Anterior cingulate cortex (tissue), 58 donors: ENCODE measurements around the gene ECM1.

Source experiments
- DNase-seq, 58 donors: peaks; one replicate each; lab custom pipeline; 2025; lab: John Stamatoyannopoulos, UW

ECM1 gene

GRCh38 chr1:150507912-150508864 is at the start of gene ECM1:
Gene ECM1, plus strand, starts transcription at chr1:150508109. Its CDS starts 101 bp downstream, at chr1:150508210.
- DNase-seq: peak in 11 of 58 donors; percentile 6 to 46 (median 12)

GRCh38 chr1:150464422-150464826 is 43.5 kb upstream of the ECM1 start:
- DNase-seq: peak in 28 of 58 donors; percentile 1 to 49 (median 11)

- no peak for DNase-seq
Measured at GRCh38 chr1:150466964-150467363, 40.9 kb upstream of the ECM1 start.

GRCh38 chr1:150469291-150469690 is 38.6 kb upstream of the ECM1 start:
- peak in 4 of 58 donors; percentile 1 to 20 (median 5) for DNase-seq

- no peak for DNase-seq
Measured at GRCh38 chr1:150472601-150473200, 35.2 kb upstream of the ECM1 start.

GRCh38 chr1:150473659-150474058 is 34.2 kb upstream of the ECM1 start:
- peak in 3 of 58 donors; percentile 1 to 8 (median 4) for DNase-seq

GRCh38 chr1:150474869-150475268 is 33.0 kb upstream of the ECM1 start:
- no peak for DNase-seq

GRCh38 chr1:150476754-150477153 is 31.2 kb upstream of the ECM1 start:
- no peak for DNase-seq

GRCh38 chr1:150477320-150477719 is 30.6 kb upstream of the ECM1 start:
- no peak for DNase-seq

GRCh38 chr1:150477733-150478132 is 30.2 kb upstream of the ECM1 start:
- DNase-seq: no peak

GRCh38 chr1:150479370-150479769 is 28.5 kb upstream of the ECM1 start:
- no peak for DNase-seq

GRCh38 chr1:150479927-150480352 is 28.0 kb upstream of the ECM1 start:
- DNase-seq: no peak

- DNase-seq: no peak
Measured at GRCh38 chr1:150484431-150484830, 23.5 kb upstream of the ECM1 start.

GRCh38 chr1:150484861-150485260 is 23.0 kb upstream of the ECM1 start:
- no peak for DNase-seq

- DNase-seq: peak; percentile 30 to 97 (median 86)
Measured at GRCh38 chr1:150486966-150487762, 20.7 kb upstream of the ECM1 start, which contains the start of gene TARS2. Gene TARS2, plus strand, starts transcription at chr1:150487419. Its CDS starts 32 bp downstream, at chr1:150487451.

- DNase-seq: no peak
Measured at GRCh38 chr1:150487763-150488115, 20.2 kb upstream of the ECM1 start.

GRCh38 chr1:150493175-150493574 is 14.7 kb upstream of the ECM1 start:
- no peak for DNase-seq

- DNase-seq: no peak
Measured at GRCh38 chr1:150498342-150498741, 9.6 kb upstream of the ECM1 start.

GRCh38 chr1:150505431-150505830 is 2.5 kb upstream of the ECM1 start:
- no peak for DNase-seq

- DNase-seq: peak in 1 of 58 donors; percentile 11
Measured at GRCh38 chr1:150508982-150509381, 1.1 kb downstream of the ECM1 start.

- no peak for DNase-seq
Measured at GRCh38 chr1:150511551-150511950, 3.6 kb downstream of the ECM1 start.
